GM10266 (cell line): Measurements from ENCODE around the gene LHX4.

ENCODE experiments used
- DNase-seq: peaks from one replicate; pipeline ENCODE4 v3.0.0; 2012; ENCODE audit errors: extremely low spot score
- TF ChIP-seq, protein P1 (sequence below): IDR thresholded peaks from 2 replicates; pipeline ENCODE4 v1.5.1; 2012; ENCODE audit warnings: mild to moderate bottlenecking, low read depth; ENCODE audit not compliant: control insufficient read depth, insufficient read depth; ENCODE audit errors: missing control alignments

Gene LHX4

DNA sequence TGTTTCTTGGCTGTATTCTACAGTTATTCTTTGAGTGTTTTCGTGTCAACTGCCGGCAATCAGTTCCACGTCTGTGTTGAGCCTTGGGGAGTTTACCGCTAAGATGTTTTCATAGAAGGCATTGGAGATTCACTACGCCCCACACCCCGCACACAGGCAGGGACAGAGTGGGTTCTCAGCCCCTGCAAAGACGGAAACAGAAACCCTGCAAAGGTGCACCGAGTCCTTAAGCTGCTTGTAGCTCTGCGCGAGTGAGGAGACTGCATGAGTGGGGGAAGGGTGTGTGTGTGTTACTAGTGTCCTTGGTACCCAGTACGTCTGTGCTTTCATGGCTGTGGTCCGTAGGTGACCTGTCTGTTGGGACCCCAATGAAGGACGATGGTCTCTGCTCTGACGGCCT, 1.9 kb downstream of the LHX4 start:
- DNase-seq, result no peak

DNA sequence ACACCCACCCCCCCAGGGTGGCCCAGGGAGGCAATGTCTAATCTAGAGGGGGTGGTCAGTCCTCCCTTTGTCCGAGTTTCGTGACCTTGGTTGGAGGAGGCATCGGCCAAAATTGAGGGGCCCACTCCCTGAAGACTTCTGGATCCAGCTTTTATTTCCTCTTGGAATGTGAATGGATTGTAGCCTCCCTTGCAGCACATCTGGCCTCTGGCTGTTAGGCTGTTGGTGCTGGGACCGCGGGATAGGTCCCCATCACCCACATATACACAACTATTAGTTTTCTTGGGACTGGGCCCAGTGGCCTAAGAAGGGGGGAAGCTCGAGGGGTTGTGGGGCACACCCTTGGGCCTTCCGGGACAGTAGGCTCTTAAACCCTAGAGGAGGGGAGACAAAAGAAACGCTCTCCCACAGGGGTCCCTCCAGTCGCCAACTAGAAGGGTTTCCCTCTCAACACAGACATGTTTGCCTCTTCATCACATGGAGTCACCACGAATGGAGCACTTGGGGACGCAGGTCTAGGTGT, 2.5 kb downstream of the LHX4 start:
- DNase-seq, result no peak
- TF ChIP-seq, protein P1, sequence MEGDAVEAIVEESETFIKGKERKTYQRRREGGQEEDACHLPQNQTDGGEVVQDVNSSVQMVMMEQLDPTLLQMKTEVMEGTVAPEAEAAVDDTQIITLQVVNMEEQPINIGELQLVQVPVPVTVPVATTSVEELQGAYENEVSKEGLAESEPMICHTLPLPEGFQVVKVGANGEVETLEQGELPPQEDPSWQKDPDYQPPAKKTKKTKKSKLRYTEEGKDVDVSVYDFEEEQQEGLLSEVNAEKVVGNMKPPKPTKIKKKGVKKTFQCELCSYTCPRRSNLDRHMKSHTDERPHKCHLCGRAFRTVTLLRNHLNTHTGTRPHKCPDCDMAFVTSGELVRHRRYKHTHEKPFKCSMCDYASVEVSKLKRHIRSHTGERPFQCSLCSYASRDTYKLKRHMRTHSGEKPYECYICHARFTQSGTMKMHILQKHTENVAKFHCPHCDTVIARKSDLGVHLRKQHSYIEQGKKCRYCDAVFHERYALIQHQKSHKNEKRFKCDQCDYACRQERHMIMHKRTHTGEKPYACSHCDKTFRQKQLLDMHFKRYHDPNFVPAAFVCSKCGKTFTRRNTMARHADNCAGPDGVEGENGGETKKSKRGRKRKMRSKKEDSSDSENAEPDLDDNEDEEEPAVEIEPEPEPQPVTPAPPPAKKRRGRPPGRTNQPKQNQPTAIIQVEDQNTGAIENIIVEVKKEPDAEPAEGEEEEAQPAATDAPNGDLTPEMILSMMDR, result no peak

More for the DNA sequence above, 1.9 kb downstream of the LHX4 start:
- TF ChIP-seq, protein P1, result no peak

DNA sequence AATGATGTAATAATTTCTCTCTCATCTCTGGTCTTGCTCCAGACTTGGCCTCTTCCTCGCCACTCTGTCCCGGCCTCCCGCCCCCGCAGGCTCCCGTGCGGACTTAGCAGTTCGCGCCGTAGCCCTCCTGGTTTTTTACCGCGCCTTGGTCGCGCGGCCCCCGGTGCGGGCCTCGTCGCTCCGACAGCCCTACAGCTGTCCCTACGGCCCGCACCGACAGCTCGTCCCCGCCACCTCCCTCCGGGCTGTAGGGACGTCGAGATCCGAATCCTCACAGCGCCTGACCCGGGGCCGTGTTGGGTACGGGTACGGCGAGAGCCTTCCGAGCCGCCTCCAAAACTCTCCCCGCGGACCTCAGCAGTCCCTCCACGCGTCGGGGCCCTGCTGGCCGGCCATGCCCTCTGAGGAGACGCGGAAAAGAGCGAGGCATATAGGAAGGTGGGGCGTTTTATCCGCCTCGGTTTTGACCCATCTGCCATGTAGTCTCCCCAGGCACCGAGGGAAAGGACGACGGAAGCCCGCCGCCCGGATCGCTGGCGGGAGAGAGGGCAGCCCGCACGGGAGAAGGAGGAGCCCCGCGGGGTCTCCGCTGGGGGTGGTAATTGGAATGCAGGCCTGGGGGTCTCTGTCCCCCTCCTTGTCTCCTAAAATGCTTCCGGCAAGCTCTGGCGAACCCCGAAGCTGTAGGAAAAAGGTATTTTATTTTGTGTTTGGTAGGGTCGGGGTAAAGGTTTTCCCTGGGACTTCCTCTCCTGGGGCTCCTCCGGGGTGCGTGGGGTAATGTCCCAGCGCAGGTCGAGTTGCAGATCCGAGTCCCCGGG, 3.3 kb downstream of the LHX4 start:
- TF ChIP-seq, protein P1, result no peak
- no peak for DNase-seq

DNA sequence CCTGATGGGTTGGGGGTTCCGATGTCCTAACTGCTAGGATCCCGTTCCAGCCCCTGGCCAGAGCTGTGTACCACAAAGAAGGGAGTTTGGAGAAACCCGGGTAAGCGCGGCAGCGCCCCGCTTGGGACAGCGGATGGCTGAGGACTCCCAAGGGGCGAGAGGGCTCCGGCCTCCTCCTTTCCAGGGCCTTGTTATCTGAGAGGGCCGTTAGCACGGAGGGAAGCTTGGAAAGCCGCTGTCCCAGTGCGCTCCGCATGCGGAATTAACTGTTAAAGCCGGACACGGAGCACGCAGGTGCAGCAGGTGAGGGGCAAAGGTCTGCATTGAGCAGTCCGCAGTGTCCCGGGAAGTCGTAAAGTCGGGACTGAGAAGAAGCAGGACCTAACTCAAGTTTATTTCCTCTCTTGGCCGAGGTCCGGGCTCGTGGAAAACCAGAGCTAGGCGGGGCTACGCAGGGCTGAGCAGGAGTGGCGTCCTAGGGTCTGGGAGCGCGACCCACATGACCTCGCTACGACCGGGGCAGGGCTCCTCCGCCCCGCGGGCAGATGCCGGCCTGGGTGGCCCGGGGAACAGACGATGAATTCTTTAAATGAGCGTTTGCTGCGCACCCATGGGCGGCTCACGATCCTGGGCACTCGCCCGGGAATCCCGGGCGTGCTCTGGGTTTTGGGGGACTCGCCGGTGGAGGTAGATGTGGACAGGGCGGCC, 4.5 kb downstream of the LHX4 start:
- TF ChIP-seq, protein P1, result no peak

DNA sequence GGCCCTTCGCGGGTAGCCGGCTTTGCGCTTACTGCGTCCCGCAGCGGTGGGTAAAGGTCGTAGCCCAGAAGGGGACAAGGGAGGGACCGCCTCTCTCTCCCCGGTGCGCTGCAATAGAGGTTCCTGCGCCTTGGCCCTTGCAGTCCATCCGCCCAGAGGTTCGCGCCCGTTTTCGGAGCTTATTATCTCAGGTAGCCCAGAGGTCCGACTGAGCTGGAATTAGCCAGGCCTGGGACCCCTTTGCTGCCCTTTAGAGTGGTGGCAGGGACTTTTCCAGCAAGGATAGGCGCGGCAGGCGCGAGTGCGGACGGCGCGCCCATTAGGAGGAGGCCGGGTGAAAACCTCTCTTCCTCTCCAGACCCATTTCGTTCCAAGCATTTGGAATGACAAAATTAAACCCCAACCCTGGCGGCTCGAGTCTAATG, 5.0 kb downstream of the LHX4 start:
- DNase-seq, result no peak
- TF ChIP-seq, protein P1, result no peak

More for the DNA sequence above, 4.5 kb downstream of the LHX4 start:
- DNase-seq, result no peak

DNA sequence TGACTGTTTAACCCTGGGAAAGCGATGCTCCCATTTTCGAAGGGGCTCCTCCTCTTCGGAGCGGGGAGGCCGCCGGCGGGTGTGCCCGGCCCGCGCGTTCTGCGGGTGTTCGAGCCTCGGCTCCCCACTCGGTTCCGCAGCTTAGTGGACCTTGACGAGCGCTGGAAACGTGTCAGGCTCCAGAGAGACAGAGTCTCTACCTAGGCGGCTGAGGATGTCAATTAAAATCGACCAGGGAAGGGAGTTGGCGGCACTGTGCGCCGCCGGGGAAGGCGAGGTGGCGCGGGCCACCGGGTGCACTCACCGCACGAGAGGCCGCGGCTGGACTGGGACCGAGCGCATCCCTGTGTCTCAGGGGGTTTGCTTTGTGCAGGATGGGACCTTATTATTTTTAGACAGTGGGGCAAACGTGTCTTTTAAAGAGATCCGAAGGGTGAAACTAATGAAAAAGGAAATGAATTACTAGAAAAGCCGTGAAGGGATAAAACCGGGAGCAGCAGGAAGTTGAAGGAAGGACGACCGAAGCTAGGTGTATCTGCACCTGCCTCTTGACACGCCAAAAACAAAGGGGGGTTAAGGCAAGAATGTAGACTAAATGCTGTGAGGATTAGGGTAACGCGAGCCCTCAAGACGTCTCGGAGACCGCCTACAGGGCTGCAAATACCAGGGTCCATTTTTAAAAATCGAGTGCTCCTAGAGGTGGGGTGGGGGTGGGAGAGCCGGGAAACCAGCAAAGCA, 5.6 kb downstream of the LHX4 start:
- TF ChIP-seq, protein P1, result no peak
- no peak for DNase-seq
